ENCODE data around the gene CACTIN. TPM values are rescaled to one million over a fixed set of nuclear protein-coding genes. Genes with fewer than 3 reads are reported as not detected.
A peak's percentile ranks its signal among the peaks of the same experiment; 100 is the strongest.
"Not testable (repeated sequence)": the region's sequence is repeated elsewhere in the genome, so short reads cannot be mapped to it uniquely, and the experiment has no call there.

CACTIN gene
- total RNA-seq, 1 donor from 2014 or later = 13.5 TPM

GRCh38 chr19:3649888-3650287, 23.3 kb upstream of the CACTIN start:
- DNase-seq = no peak
- no peak for ATAC-seq
- intact Hi-C loops (cut with micrococcal nuclease) = no loop called here

GRCh38 chr19:3648037-3648905, 21.7 kb upstream of the CACTIN start:
- no peak for DNase-seq
- intact Hi-C loops (cut with micrococcal nuclease) = no loop called here
- no peak for ATAC-seq

GRCh38 chr19:3647102-3647501, 20.5 kb upstream of the CACTIN start:
- DNase-seq; intact Hi-C loops (cut with micrococcal nuclease); ATAC-seq: not testable (repeated sequence)

GRCh38 chr19:3646336-3647092, 19.9 kb upstream of the CACTIN start:
- ATAC-seq = no peak
- DNase-seq = no peak
- intact Hi-C loops (cut with micrococcal nuclease) = no loop called here

- DNase-seq = no peak
- ATAC-seq = no peak
- intact Hi-C loops (cut with micrococcal nuclease) = no loop called here
Observed at GRCh38 chr19:3645726-3646125, 19.1 kb upstream of the CACTIN start.

GRCh38 chr19:3645067-3645396, 18.4 kb upstream of the CACTIN start:
- ATAC-seq = no peak

GRCh38 chr19:3644351-3645066, 17.9 kb upstream of the CACTIN start:
- intact Hi-C loops (cut with micrococcal nuclease) = no loop called here
- peak; percentile 58 for DNase-seq

More at GRCh38 chr19:3645067-3645396, 18.4 kb upstream of the CACTIN start:
- intact Hi-C loops (cut with micrococcal nuclease) = no loop called here
- no peak for DNase-seq

GRCh38 chr19:3643674-3644313, 17.2 kb upstream of the CACTIN start:
- DNase-seq (no peak), ATAC-seq (no peak)
- intact Hi-C loops (cut with micrococcal nuclease) = no loop called here

More at GRCh38 chr19:3644351-3645066, 17.9 kb upstream of the CACTIN start:
- peak; percentile 36 for ATAC-seq

- no peak for ATAC-seq
- intact Hi-C loops (cut with micrococcal nuclease) = no loop called here
- DNase-seq = no peak
Observed at GRCh38 chr19:3642987-3643673, 16.5 kb upstream of the CACTIN start.

- intact Hi-C loops (cut with micrococcal nuclease) = no loop called here
- no peak for ATAC-seq
- no peak for DNase-seq
Observed at GRCh38 chr19:3642296-3642695, 15.7 kb upstream of the CACTIN start.

- intact Hi-C loops (cut with micrococcal nuclease) = no loop called here
- ATAC-seq (no peak), DNase-seq (no peak)
Observed at GRCh38 chr19:3641515-3642269, 15.1 kb upstream of the CACTIN start.

GRCh38 chr19:3639479-3639878, 12.9 kb upstream of the CACTIN start:
- intact Hi-C loops (cut with micrococcal nuclease) = no loop called here
- DNase-seq (no peak), ATAC-seq (no peak)

GRCh38 chr19:3638208-3639193, 11.9 kb upstream of the CACTIN start:
- no peak for ATAC-seq
- no peak for DNase-seq
- intact Hi-C loops (cut with micrococcal nuclease) = no loop called here

GRCh38 chr19:3637621-3638020, 11.0 kb upstream of the CACTIN start:
- intact Hi-C loops (cut with micrococcal nuclease) = no loop called here
- ATAC-seq (no peak), DNase-seq (no peak)

- ATAC-seq = no peak
- DNase-seq = no peak
- intact Hi-C loops (cut with micrococcal nuclease) = no loop called here
Observed at GRCh38 chr19:3636962-3637361, 10.4 kb upstream of the CACTIN start.

- no peak for ATAC-seq
- no peak for DNase-seq
- intact Hi-C loops (cut with micrococcal nuclease) = no loop called here
Observed at GRCh38 chr19:3636506-3636905, 9.9 kb upstream of the CACTIN start.

- no peak for ATAC-seq
- DNase-seq = no peak
- intact Hi-C loops (cut with micrococcal nuclease) = no loop called here
Observed at GRCh38 chr19:3634496-3635045, 8.0 kb upstream of the CACTIN start.

Measured in left ventricle myocardium superior (tissue), 1 donor.